PC-9 (cell line): ENCODE measurements around the gene SBF2. TPM values are rescaled to one million over a fixed set of nuclear protein-coding genes. Genes with fewer than 3 reads are reported as not detected.

Source experiments
- BruUV-seq: library from RNA; stranded (reverse); fragments of 400-500 nt; replicated peaks from 2 replicates; lab custom pipeline; 2021; lab: Mats Ljungman, UMichigan
- CTCF ChIA-PET: fragments of 300-600 bp; sonication (Branson Sonifier 250); formaldehyde crosslinking; loops from one replicate; lab custom pipeline; 2022; ENCODE audit warnings: antibody characterized with exemption; lab: Charles Lee
- POLR2A ChIA-PET: fragments of 300-600 bp; sonication (Branson Sonifier 250); formaldehyde crosslinking; loops from one replicate; lab custom pipeline; 2022; ENCODE audit warnings: antibody characterized with exemption; ENCODE audit not compliant: unreplicated experiment; lab: Charles Lee
- DNase-seq, 2 experiments: peaks; one replicate each; pipeline versions ENCODE4 v3.0.0 to v3.0.0-alpha.2; 2015 to 2022; ENCODE audit warnings: mixed read lengths in 1 of 2
- H2AFZ ChIP-seq: fragments of 200-600 bp; sonication (generic); 2 replicates; pipeline ENCODE4 v1.8.1; 2017; ENCODE audit warnings: antibody characterized with exemption
- H3F3A ChIP-seq: fragments of 200-600 bp; sonication (generic); 2 replicates; pipeline ENCODE4 v1.8.1; 2017; ENCODE audit warnings: antibody characterized with exemption, mild to moderate bottlenecking, low read depth; ENCODE audit not compliant: insufficient read depth
- H3K27ac ChIP-seq: fragments of 200-600 bp; sonication (generic); 2 replicates; pipeline ENCODE4 v1.6.1; 2016; ENCODE audit warnings: mixed run types
- H3K27me3 ChIP-seq: fragments of 200-600 bp; sonication (generic); 2 replicates; pipeline ENCODE4 v1.6.1; 2016; ENCODE audit warnings: low read depth, mixed run types; ENCODE audit not compliant: insufficient read depth
- H3K36me3 ChIP-seq: fragments of 200-600 bp; sonication (generic); 2 replicates; pipeline ENCODE4 v1.6.1; 2016; ENCODE audit warnings: low read depth, mixed run types
- H3K4me1 ChIP-seq: fragments of 200-600 bp; sonication (generic); replicated peaks from 2 replicates; pipeline ENCODE4 v1.6.1; 2016; ENCODE audit warnings: mixed run types; ENCODE audit not compliant: insufficient read depth
- H3K4me2 ChIP-seq: fragments of 200-600 bp; sonication (generic); 2 replicates; pipeline ENCODE4 v1.6.1; 2017; ENCODE audit warnings: mixed run types
- H3K4me3 ChIP-seq: fragments of 200-600 bp; sonication (generic); 2 replicates; pipeline ENCODE4 v1.6.1; 2016; ENCODE audit warnings: mixed run types
- H3K79me2 ChIP-seq: fragments of 200-600 bp; sonication (generic); 2 replicates; pipeline ENCODE4 v1.6.1; 2017; ENCODE audit warnings: low read depth, mixed run types
- H3K9me2 ChIP-seq: fragments of 200-600 bp; sonication (generic); 2 replicates; pipeline ENCODE4 v1.8.1; 2017; ENCODE audit warnings: mild to moderate bottlenecking; ENCODE audit not compliant: insufficient read depth
- H3K9me3 ChIP-seq: fragments of 200-600 bp; sonication (generic); 2 replicates; pipeline ENCODE4 v1.8.1; 2016; ENCODE audit warnings: low read depth; ENCODE audit not compliant: insufficient read depth
- H4K20me1 ChIP-seq: fragments of 200-600 bp; sonication (generic); 2 replicates; pipeline ENCODE4 v1.8.1; 2017; ENCODE audit not compliant: insufficient read depth
- EZH2 ChIP-seq: fragments of 200-600 bp; sonication (generic); IDR thresholded peaks from 2 replicates; pipeline ENCODE4 v1.8.0; 2017; ENCODE audit warnings: antibody characterized with exemption, low read depth
- intact Hi-C: fragments of 100-400 bp; cut with micrococcal nuclease; formaldehyde crosslinking; loops from one replicate; pipeline ENCODE4 v1.10.0; 2022; ENCODE audit not compliant: unreplicated experiment
- total RNA-seq: library from RNA; stranded (reverse); gene quantifications from 2 replicates; pipeline ENCODE4 v1.2.3, GENCODE V29; 2021
- TF ChIP-seq, protein P1 (sequence below): fragments of 200-600 bp; sonication (generic); conservative IDR thresholded peaks from 2 replicates; pipeline ENCODE4 v1.6.1; 2017; ENCODE audit warnings: mixed run types, antibody characterized with exemption, mild to moderate bottlenecking, moderate library complexity

Gene SBF2
- total RNA-seq, 1 experiment from 2014 or later, result 18.6 TPM

DNA sequence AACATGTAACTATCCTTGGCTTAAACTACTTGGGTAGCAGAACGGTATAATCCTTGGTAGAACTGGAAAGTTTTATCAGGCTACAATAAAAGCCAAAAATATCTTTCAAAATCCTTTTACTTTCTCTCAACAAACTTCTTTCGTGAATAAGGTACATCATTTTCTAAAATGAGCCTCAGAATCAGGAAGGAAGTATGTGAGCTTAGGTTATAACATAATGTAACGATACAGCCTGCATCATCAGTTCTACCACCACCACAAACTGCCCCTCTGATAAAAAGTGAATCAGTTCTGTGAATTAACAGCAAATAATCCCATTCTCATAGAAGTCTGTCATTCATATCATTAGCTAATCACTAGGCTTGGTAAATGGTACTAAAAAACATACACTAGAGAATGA, 244.3 kb downstream of the SBF2 start:
- Histone ChIP-seq H3K4me2 (no peak overlapping the region), H3K9me3 (peaks cover 2% of the 10 kb centered on the region; the same call in 1 of the 2 replicates), H3K27me3 (no peaks in the 10 kb centered on the region), H3K36me3 (no peaks in the 10 kb centered on the region), H4K20me1 (no peaks in the 10 kb centered on the region), H3K9me2 (no peaks in the 10 kb centered on the region; the same call in 1 of the 2 replicates), H3K27ac (no peak overlapping the region), H2AFZ (no peak overlapping the region), H3K4me1 (peaks cover 16% of the 10 kb centered on the region), H3K4me3 (no peak overlapping the region), H3K79me2 (no peaks in the 10 kb centered on the region), H3F3A (0 out of 2 replicates have a peak, but pooled peaks cover 7% of the 10 kb centered on the region)
- ChIA-PET CTCF (no interaction called here), POLR2A (no interaction called here)
- intact Hi-C loops, result no loop called here
- DNase-seq, result no peak
- TF ChIP-seq, protein P1, sequence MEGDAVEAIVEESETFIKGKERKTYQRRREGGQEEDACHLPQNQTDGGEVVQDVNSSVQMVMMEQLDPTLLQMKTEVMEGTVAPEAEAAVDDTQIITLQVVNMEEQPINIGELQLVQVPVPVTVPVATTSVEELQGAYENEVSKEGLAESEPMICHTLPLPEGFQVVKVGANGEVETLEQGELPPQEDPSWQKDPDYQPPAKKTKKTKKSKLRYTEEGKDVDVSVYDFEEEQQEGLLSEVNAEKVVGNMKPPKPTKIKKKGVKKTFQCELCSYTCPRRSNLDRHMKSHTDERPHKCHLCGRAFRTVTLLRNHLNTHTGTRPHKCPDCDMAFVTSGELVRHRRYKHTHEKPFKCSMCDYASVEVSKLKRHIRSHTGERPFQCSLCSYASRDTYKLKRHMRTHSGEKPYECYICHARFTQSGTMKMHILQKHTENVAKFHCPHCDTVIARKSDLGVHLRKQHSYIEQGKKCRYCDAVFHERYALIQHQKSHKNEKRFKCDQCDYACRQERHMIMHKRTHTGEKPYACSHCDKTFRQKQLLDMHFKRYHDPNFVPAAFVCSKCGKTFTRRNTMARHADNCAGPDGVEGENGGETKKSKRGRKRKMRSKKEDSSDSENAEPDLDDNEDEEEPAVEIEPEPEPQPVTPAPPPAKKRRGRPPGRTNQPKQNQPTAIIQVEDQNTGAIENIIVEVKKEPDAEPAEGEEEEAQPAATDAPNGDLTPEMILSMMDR, result no peak
- no peak for TF ChIP-seq EZH2
- no TSS peak for BruUV-seq

DNA sequence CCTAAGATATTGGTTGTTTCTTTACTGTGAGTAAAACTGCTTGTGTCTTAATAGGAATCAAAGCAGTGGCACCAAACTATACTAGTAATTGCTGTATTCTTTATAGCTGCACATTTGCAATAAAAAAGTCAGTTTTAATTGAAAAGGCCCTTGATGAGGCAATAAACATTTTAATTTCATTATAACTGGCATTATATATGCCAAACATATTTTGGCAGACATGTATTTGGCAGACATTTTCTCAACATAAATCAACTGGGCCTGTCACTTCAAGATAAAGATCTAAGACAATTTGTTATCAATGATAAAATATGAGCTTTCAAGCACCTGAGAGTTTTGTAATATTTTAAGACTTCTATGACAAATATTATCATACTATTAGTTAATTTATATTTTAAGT, 245.7 kb downstream of the SBF2 start:
- no peak overlapping the region for H3K4me3 ChIP-seq
- intact Hi-C loops, result no loop called here
- POLR2A ChIA-PET, result interaction anchor here (0.7 kb wide), 1 partner anchor 244 kb away, joined by 3 read pairs; no protein-coding TSS in a partner anchor
- H3K79me2 ChIP-seq, result no peaks in the 10 kb centered on the region
- H3K9me2 ChIP-seq, result no peaks in the 10 kb centered on the region; the same call in 1 of the 2 replicates
- no peaks in the 10 kb centered on the region for H4K20me1 ChIP-seq
- BruUV-seq, result no TSS peak
- H3F3A ChIP-seq, result 0 out of 2 replicates have a peak, but pooled peaks cover 7% of the 10 kb centered on the region
- TF ChIP-seq, protein P1, result no peak
- TF ChIP-seq EZH2, result no peak
- H3K4me1 ChIP-seq, result peaks cover 16% of the 10 kb centered on the region
- CTCF ChIA-PET, result no interaction called here
- H2AFZ ChIP-seq, result no peak overlapping the region
- H3K36me3 ChIP-seq, result no peaks in the 10 kb centered on the region
- H3K27me3 ChIP-seq, result no peaks in the 10 kb centered on the region
- peaks cover 2% of the 10 kb centered on the region; the same call in 1 of the 2 replicates for H3K9me3 ChIP-seq
- no peak overlapping the region for H3K27ac ChIP-seq
- no peak overlapping the region for H3K4me2 ChIP-seq
- DNase-seq, result no peak

DNA sequence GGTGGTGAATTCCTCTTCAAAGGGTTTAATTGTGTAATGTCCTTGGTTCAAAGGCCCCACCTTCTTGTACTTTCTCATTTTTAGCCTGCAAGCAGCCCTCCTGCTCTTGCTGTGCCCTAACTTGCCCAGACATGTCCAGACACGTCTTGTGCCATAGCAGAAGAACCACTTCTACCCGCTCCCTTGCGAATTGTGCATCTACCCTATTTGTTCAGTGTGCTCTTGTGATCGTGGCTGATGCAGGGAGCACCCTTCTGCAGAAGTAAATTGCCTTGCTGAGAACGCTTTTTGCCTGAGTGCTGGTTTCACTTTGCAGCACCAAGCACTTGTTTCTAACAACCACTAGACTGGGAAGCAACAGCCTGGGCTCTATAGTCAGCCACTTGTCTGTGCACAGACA, 249.4 kb downstream of the SBF2 start:
- BruUV-seq, result no TSS peak
- Histone ChIP-seq H3K9me3 (peaks cover 2% of the 10 kb centered on the region; the same call in 1 of the 2 replicates), H3F3A (no peaks in the 10 kb centered on the region), H3K9me2 (no peaks in the 10 kb centered on the region), H2AFZ (no peak overlapping the region), H3K4me2 (no peak overlapping the region), H3K79me2 (no peaks in the 10 kb centered on the region), H4K20me1 (no peaks in the 10 kb centered on the region), H3K4me1 (no peaks in the 10 kb centered on the region), H3K27ac (no peak overlapping the region), H3K4me3 (no peak overlapping the region), H3K27me3 (no peaks in the 10 kb centered on the region), H3K36me3 (no peaks in the 10 kb centered on the region)
- TF ChIP-seq, protein P1, result no peak
- no peak for TF ChIP-seq EZH2
- intact Hi-C loops, result no loop called here
- POLR2A ChIA-PET, result no interaction called here
- CTCF ChIA-PET, result no interaction called here
- no peak for DNase-seq
